K562 (cell line): Measurements from ENCODE around the gene OXSR1. TPM values are rescaled to one million over a fixed set of nuclear protein-coding genes. Genes with fewer than 3 reads are reported as not detected.

ENCODE experiments used
- ATF2 ChIP-seq: sonication (generic); formaldehyde crosslinking; IDR thresholded peaks from 2 replicates; pipeline ENCODE4 v1.8.1; 2022; ENCODE audit warnings: missing genetic modification reagents
- ERF ChIP-seq: fragments of 450-650 bp; formaldehyde crosslinking; IDR thresholded peaks from 2 replicates; pipeline ENCODE4 v1.4.0; 2020; ENCODE audit warnings: mild to moderate bottlenecking, mixed read lengths
- FOXP4 ChIP-seq: sonication (generic); formaldehyde crosslinking; IDR thresholded peaks from 2 replicates; pipeline ENCODE4 v1.8.0; 2022; ENCODE audit warnings: mild to moderate bottlenecking, missing genetic modification reagents, borderline replicate concordance
- HNRNPH1 ChIP-seq: fragments of 200-400 bp; formaldehyde crosslinking; optimal IDR thresholded peaks from 2 replicates; pipeline ENCODE3; 2017; ENCODE audit warnings: low read depth, mild to moderate bottlenecking, low read length, moderate library complexity
- MYC ChIP-seq, 2 experiments: fragments of 250-450 bp in 1 of 2; sonication (Bioruptor Pico) in 1 of 2; IDR thresholded peaks; 2 replicates each; pipeline versions ENCODE4 v1.5.1 to v1.6.1; 2012 to 2021; ENCODE audit warnings: low read depth in 2 of 2, borderline replicate concordance in 1 of 2, improper control_type of control experiment in 1 of 2, low read length in 1 of 2, mild to moderate bottlenecking in 1 of 2, moderate library complexity in 1 of 2
- POLR2G ChIP-seq: fragments of 200-400 bp; formaldehyde crosslinking; IDR thresholded peaks from 2 replicates; pipeline ENCODE4 v1.6.1; 2017; ENCODE audit warnings: low read depth, mild to moderate bottlenecking, antibody characterized with exemption, low read length, moderate library complexity
- POLR3A ChIP-seq: IDR thresholded peaks from 2 replicates; pipeline ENCODE4 v1.6.1; 2011; ENCODE audit warnings: borderline replicate concordance, mild to moderate bottlenecking, moderate library complexity; ENCODE audit not compliant: insufficient read length, insufficient read depth; ENCODE audit errors: extremely low read depth
- RB1 ChIP-seq: fragments of 450-650 bp; IDR thresholded peaks from 2 replicates; pipeline ENCODE4 v1.6.1; 2017; ENCODE audit warnings: low read depth, mild to moderate bottlenecking
- SAFB2 ChIP-seq: fragments of 200-400 bp; formaldehyde crosslinking; IDR thresholded peaks from 2 replicates; pipeline ENCODE4 v1.6.1; 2018; ENCODE audit warnings: borderline replicate concordance, low read length, low read depth, moderate library complexity; ENCODE audit not compliant: severe bottlenecking
- TBL1XR1 ChIP-seq, 2 experiments: IDR thresholded peaks; 2 replicates each; pipeline ENCODE4 v1.6.1; 2012; ENCODE audit warnings: improper control_type of control experiment in 2 of 2, low read length in 2 of 2, mild to moderate bottlenecking in 1 of 2
- XRCC5 ChIP-seq: fragments of 200-400 bp; formaldehyde crosslinking; IDR thresholded peaks from 2 replicates; pipeline ENCODE4 v1.6.1; 2017; ENCODE audit warnings: low read depth, mild to moderate bottlenecking, low read length
- ZNF212 ChIP-seq: fragments of 450-650 bp; formaldehyde crosslinking; IDR thresholded peaks from 2 replicates; pipeline ENCODE4 v1.4.0; 2020; ENCODE audit warnings: mild to moderate bottlenecking
- ZNF324 ChIP-seq: fragments of 250-450 bp; sonication (Bioruptor Pico); IDR thresholded peaks from 2 replicates; pipeline ENCODE4 v1.4.0; 2020; ENCODE audit warnings: mild to moderate bottlenecking
- ZNF696 ChIP-seq: fragments of 250-450 bp; sonication (Bioruptor Pico); conservative IDR thresholded peaks from 2 replicates; pipeline ENCODE4 v1.4.0; 2020; ENCODE audit warnings: mild to moderate bottlenecking, moderate library complexity
- ZNF77 ChIP-seq: fragments of 250-450 bp; sonication (Bioruptor Pico); IDR thresholded peaks from 2 replicates; pipeline ENCODE4 v1.5.0; 2020
- polyA plus RNA-seq, 8 experiments: library from polyadenylated mRNA; depleted of rRNA in 4 of 8; stranded (reverse) in 5 of 8; unstranded in 3 of 8; fragments of >200 nt; fragmentation: Nextera tagmentation in 2 of 8; fragmentation: Illumina TruSeq in 1 of 8; extraction: Ambion mirVana in 2 of 8; extraction: Trizol in 1 of 8; gene quantifications; 2 replicates each; pipeline versions ENCODE4 v1.2.1 to v1.2.3, GENCODE V29; 2011 to 2014; ENCODE audit warnings: inconsistent platforms in 1 of 8, missing spikeins in 1 of 8
- total RNA-seq, 7 experiments: library from RNA; depleted of rRNA in 6 of 7; stranded (reverse); fragments of >200 nt in 6 of 7; fragmentation: Illumina TruSeq in 2 of 7; extraction: Trizol in 2 of 7; gene quantifications; 2 replicates each; pipeline versions ENCODE4 v1.2.1 to v1.2.3, GENCODE V29; 2011 to 2021; ENCODE audit warnings: low replicate concordance in 1 of 7
- TF ChIP-seq, protein P1 (sequence below): sonication (generic); formaldehyde crosslinking; IDR thresholded peaks from 2 replicates; pipeline ENCODE4 v1.8.0; 2022; ENCODE audit warnings: missing genetic modification reagents, mild to moderate bottlenecking, borderline replicate concordance
- TF ChIP-seq, protein P2 (sequence below): IDR thresholded peaks from 2 replicates; pipeline ENCODE4 v1.6.1; 2012; ENCODE audit warnings: low read depth, low read length, improper control_type of control experiment, borderline replicate concordance
- TF ChIP-seq, protein P3 (sequence below): fragments of 450-650 bp; IDR thresholded peaks from 2 replicates; pipeline ENCODE4 v1.6.1; 2018; ENCODE audit warnings: mild to moderate bottlenecking, low read depth; ENCODE audit not compliant: partially characterized antibody

The OXSR1 gene
- total and polyA plus RNA-seq, 9 of the 15 experiments (the other 6 are each of a cell fraction or from before 2014, with no cell fraction given), result 15.7 to 87.6 (median 48.7) TPM

DNA sequence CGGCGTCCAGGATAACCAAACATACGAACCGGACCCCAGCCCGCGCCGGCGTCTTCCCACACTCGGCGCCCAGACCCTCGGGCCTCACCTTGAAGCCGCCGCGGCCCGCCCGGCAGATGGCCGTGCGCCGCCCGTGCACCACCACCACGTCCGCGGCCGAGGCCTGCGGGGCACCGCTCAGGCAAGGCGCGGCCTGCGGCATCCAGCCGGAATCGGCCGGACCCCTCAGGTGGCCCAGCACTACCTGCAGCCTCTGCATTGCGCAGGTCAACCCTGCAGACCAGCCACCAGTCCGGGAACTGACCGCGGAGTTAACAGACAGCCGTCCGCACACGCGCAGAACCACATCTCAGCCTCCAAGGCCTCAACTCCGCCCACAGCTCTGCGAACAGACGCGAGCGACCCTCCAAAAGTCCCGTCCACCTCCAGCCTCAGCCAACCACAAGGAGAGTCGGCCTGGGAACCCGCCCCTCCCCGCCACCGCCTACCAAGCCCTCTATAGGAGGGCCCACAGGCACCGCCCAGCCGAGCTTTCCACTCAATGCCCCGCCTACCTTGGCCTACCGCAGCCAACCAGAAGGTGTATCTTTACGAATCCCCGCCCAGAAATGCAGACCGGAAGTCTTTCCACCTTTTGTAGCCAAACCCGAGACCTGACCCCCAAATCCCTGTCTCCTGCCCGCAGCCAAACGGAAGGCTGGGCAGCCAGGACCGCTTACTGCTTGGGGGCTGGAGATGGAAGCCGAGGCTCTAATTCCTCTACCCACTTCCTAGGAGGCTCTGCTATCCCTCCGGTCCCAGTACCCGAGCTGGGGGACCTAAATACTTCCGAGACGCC lies 28.3 kb upstream of the OXSR1 start, which contains the start of gene ACAA1 (continued):
- TF ChIP-seq POLR2G, result peak; percentile 88
- TF ChIP-seq ZNF696, result no peak
- peak; percentile 84; the same call in 1 of the 2 replicates for TF ChIP-seq ZNF212 (CRISPR knock-in tag)
- TF ChIP-seq, protein P1, sequence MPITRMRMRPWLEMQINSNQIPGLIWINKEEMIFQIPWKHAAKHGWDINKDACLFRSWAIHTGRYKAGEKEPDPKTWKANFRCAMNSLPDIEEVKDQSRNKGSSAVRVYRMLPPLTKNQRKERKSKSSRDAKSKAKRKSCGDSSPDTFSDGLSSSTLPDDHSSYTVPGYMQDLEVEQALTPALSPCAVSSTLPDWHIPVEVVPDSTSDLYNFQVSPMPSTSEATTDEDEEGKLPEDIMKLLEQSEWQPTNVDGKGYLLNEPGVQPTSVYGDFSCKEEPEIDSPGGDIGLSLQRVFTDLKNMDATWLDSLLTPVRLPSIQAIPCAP (CRISPR knock-in tag), result no peak
- TF ChIP-seq TBL1XR1 (IDR thresholded peaks at IDR 0.05; ENCODE audit: low read length in 2 of 2), result 0 out of 4 replicates have a peak, but pooled peaks of 1 of the 2 experiments have one; percentile 15
- TF ChIP-seq ZNF77 (CRISPR knock-in tag), result no peak; the same call in 1 of the 2 replicates
- peak; percentile 52; the same call in 1 of the 2 replicates for TF ChIP-seq XRCC5
- TF ChIP-seq, protein P2, sequence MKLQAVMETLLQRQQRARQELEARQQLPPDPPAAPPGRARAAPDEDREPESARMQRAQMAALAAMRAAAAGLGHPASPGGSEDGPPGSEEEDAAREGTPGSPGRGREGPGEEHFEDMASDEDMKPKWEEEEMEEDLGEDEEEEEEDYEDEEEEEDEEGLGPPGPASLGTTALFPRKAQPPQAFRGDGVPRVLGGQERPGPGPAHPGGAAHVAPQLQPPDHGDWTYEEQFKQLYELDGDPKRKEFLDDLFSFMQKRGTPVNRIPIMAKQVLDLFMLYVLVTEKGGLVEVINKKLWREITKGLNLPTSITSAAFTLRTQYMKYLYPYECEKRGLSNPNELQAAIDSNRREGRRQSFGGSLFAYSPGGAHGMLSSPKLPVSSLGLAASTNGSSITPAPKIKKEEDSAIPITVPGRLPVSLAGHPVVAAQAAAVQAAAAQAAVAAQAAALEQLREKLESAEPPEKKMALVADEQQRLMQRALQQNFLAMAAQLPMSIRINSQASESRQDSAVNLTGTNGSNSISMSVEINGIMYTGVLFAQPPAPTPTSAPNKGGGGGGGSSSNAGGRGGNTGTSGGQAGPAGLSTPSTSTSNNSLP, result no peak
- TF ChIP-seq ZNF324, result no peak
- peak; percentile 37; the same call in 1 of the 2 replicates for TF ChIP-seq MYC (IDR thresholded peaks at IDR 0.05; ENCODE audit: low read depth, low read length)
- TF ChIP-seq MYC (CRISPR knock-in tag; IDR thresholded peaks at IDR 0.05; ENCODE audit: borderline replicate concordance, low read depth), result no peak
- TF ChIP-seq, protein P3, sequence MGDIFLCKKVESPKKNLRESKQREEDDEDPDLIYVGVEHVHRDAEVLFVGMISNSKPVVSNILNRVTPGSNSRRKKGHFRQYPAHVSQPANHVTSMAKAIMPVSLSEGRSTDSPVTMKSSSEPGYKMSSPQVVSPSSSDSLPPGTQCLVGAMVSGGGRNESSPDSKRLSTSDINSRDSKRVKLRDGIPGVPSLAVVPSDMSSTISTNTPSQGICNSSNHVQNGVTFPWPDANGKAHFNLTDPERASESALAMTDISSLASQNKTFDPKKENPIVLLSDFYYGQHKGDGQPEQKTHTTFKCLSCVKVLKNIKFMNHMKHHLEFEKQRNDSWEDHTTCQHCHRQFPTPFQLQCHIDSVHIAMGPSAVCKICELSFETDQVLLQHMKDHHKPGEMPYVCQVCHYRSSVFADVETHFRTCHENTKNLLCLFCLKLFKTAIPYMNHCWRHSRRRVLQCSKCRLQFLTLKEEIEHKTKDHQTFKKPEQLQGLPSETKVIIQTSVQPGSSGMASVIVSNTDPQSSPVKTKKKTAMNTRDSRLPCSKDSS, result no peak
- peak; percentile 76; the same call in 1 of the 2 replicates for TF ChIP-seq FOXP4 (CRISPR knock-in tag)
- no peak for TF ChIP-seq HNRNPH1
- TF ChIP-seq POLR3A, result no peak
- TF ChIP-seq ERF (CRISPR knock-in tag), result peak; percentile 70
- no peak for TF ChIP-seq SAFB2
- peak; percentile 76 for TF ChIP-seq RB1
- TF ChIP-seq ATF2, result no peak
